SK-N-MC (cell line): ENCODE results near the gene AACS.

ENCODE experiments used
- EZH2 ChIP-seq: fragments of 200-600 bp; sonication (generic); IDR thresholded peaks from one replicate; pipeline ENCODE4 v1.6.1; 2017; ENCODE audit warnings: antibody characterized with exemption
- POLR2AphosphoS5 ChIP-seq: IDR thresholded peaks from 2 replicates; pipeline ENCODE4 v1.6.1; 2012; ENCODE audit warnings: mild to moderate bottlenecking, low read depth, low read length, borderline replicate concordance

DNA sequence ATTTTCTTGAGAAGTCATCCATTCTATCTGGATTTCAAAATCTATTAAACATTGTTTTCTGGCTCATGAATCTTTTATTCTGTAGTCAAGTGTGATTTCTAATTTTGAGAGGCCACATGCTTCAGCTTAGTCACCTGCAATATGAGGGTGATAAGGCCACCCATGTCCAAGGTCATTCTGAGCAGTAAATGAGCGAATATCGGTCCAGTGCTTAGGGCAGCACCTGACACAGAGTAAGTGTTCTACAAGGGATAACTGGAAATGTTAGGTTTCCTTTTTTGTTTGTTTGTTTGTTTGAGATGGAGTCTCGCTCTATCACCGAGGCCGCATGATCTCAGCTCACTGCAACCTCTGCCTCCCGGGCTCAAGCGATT is 34.2 kb downstream of the AACS start:
- TF ChIP-seq EZH2 (no peak), POLR2AphosphoS5 (no peak)
